ENCODE results near the gene PCGF5. TPM values are rescaled to one million over a fixed set of nuclear protein-coding genes. Genes with fewer than 3 reads are reported as not detected.
"Not testable (repeated sequence)": the region's sequence is repeated elsewhere in the genome, so short reads cannot be mapped to it uniquely, and the experiment has no call there.

Gene PCGF5
- polyA plus RNA-seq, 1 donor: 14.6 TPM

DNA sequence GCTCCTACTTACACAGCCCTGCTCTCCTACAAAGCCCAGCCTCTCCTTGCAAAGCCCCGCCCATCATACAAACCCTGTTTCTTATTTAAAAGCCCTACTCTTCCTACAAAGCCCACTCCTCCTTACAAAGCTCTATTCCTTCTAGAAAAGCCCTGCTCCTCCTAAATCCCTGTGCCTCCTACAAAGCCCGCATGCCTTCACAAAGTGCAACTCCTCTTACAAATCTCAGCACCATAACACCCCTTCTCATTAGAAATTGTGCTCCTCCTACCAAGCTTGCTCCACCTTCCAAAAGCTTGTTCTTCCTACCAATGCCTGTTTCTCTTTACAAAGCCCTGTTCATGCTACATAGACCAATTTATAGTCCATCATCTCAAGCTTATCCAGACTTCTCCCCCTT is 66.1 kb downstream of the PCGF5 start:
- no peak for DNase-seq (ENCODE audit: low read depth)

DNA sequence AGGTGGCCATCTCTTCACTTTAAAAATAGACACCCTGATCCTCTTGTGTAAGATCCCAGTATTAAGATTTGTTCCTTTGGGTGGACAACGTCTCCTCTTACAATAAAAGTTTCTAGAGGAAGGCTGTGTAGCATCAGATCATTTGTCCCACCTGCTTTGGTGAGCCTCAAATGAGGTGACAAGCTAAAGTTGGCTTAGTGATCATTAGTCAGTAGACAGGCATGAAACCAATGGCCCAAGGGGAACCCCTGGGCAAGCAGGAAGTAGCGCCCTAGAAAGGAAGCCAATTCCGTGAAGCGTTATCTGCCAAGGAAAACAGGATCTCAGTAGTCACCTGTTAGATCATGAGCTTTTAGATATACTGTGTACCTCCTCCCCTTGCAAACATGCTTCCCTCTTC is 66.8 kb downstream of the PCGF5 start:
- no peak for DNase-seq (ENCODE audit: low read depth)

DNA sequence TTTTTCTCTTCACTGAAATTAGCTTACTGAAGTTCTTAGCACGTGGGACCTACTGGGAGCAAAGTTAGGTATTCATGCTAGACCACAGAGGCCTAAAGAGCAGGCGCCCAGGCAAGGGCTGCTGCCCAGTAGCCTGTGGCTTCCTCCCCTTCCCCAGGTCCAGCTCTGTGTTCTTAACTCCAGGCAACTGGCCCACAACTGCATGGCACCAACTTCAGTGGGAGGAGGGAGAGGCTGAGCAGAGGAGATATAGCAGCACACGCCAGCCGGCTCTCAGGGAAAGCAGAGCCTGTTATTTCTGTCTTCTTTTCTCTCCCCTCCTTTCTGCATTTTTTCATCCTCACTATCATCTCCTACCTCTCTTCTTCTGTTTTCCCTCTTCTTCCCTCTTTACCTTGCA is 67.4 kb downstream of the PCGF5 start:
- no peak for DNase-seq (ENCODE audit: low read depth)

DNA sequence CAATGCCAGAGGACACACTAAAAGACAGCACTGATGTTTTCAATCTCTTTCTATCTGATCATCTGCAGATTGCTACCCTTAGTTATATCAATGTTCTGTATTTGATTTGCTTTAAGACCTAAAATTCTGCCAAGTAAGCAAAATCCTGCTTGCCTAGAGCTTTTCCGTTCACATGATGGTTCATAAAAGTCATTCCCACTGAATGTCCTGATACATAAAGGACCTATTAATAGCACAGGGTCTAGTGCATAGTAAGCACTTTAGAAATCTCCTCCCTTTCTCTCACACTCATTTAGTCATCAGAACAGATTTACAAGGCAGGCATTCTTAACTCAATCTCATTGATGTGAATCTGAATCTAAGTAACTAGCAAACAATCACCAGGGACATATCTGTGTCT is 68.8 kb downstream of the PCGF5 start:
- DNase-seq (ENCODE audit: low read depth): no peak

DNA sequence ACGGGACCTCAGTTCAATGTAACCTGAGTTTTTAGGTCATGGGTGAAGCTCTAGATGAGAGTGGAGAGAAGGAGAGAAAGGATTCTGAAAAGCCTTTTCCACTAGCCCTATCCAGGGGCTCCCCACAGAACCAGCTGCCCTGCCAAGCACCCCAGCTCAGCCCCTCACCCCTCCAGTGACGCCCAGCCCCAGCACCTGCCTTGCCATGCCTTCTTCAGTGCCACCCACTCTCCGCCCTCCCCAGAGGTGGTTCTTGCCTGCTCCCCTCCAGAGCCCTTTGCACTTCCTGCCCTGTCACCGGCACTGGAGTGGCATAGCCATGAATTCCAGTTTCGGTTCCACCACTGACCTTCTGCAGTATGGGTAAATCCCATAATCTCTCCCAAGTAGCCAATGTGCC is 70.1 kb downstream of the PCGF5 start:
- no peak for DNase-seq (ENCODE audit: low read depth)

DNA sequence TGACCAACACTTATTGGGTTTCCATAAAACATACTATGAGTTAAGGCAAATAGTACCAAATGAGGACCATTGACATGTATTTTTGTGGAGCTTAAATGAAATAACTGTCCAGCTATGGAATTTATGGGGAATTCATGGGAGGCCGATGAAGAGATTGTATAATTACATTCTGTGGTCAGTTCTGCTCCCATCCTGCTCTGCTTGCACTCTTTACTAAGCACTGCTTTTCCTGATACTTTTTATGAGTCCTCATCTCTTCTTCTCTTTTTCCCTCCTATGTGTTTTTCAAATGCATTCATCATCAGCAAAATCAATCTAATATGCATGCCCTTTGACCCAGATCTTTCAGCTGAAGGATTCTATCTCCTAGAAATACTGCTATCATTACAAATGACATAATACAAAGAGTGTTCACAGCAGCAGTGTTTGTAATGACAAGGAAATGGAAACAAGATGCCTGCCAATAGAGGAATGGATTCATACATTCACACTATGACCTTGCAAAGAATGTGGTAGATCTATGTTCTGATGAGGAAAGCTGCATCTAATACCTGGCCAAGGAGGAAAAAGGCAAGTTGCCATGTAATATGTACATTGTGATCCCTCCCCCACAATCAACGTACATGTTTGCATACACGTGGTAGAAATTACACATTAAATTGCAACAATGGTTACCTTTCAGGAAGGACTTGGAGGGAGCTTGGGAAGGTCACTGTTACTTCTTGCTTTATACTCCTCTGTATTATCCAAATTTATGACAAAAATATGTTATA is 73.9 kb downstream of the PCGF5 start:
- DNase-seq (ENCODE audit: low read depth): no peak

- no peak for DNase-seq (ENCODE audit: low read depth)
Observed at GRCh38 chr10:91295346-91295745, 74.9 kb downstream of the PCGF5 start.

GRCh38 chr10:91296471-91296870 is 76.0 kb downstream of the PCGF5 start:
- DNase-seq (ENCODE audit: low read depth): no peak

DNA sequence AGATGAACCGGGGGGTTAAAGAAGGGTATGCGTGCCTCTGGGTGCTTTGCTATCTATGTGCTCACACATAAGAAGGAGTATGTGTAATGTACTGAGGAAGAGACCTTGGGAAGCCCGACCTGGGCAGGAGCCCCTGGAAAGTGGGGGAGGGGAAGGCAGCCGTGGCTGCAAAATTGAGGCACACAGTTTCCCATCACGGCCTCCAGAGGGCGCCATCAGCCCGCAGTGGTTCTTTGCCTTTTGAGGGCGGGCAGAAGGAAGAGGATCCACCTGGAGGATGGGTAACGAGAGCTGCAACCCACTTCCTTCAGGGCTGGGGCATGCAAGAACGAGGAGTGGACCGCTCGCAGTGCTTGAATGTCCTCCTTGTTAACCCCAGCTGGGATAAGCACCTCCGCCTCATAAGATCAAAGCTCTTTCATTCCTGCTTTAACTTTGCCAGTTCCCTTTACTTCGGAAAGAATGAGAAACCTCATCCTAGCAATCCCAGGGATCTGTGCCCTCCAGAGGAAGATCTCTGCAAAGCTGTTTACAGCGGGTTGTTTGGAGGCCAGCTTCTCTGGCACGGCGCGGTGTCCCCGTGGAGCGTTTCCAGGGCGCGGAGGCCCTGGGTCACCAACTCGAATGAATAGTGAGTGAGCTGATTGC is 77.9 kb downstream of the PCGF5 start:
- no peak for DNase-seq (ENCODE audit: low read depth)

DNA sequence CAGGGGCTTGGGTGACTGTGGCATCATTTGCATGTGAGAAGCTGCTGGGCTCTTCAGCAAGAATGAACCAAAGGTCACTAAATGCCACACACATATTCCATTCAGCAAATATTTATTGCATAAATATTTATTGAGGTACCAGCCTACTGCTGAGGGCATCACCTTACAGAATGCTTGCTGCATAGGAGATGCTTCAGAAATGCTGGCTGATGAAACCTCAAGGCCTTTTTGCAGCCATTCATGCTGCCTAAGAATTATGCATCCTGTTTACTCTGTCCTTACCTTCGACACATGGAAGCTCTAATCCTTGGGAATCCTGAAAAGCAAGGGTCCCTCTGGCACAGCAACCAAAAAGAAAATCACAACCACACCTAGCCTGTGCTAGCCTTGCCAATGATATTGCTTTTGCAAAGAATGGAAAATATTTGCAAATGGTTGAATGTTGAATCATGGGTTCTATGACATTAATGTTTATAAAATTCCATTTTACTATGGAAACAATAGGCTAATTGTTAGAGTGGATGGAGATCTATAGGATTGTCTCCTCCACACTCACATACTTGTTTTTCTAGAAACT is 79.6 kb downstream of the PCGF5 start:
- no peak for DNase-seq (ENCODE audit: low read depth)

DNA sequence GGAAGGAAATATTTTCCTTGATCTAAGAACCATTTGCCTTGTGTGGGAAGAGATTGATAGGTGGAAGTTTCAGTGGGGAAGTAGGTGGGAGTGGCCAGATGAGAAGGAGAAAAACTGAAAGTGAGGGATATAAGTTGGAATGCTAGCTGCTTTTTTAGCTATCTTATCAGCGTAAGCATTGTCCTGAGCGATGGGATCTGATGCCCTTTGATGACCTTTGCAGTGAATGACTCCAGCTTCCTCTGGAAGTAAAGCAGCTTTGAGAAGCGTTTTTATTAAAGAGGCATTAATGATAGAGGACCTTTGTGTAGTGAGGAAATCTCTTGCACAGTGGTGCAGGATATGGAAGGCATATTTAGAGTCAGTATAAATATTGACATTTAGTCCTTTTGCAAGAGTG is 82.5 kb downstream of the PCGF5 start:
- not testable (repeated sequence) for DNase-seq (ENCODE audit: low read depth)

DNA sequence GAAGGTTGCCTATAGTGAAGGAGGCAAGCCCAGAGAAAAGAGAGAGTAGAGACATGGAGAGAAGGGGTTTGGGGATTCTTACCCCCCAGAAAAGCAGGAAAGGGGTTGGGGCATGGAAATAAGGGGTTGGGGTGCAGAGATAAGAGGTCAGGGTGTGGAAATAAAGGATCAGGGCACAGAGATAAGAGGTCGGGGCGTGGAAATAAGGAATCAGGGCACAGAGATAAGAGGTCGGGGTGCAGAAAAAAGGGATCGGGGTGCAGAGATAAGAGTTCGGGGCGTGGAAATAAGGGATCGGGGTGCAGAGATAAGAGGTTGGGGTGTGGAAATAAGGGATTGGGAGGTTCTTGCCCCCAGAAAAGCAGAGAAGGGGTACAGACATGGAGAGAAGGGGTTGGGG is 85.5 kb downstream of the PCGF5 start:
- not testable (repeated sequence) for DNase-seq (ENCODE audit: low read depth)

DNA sequence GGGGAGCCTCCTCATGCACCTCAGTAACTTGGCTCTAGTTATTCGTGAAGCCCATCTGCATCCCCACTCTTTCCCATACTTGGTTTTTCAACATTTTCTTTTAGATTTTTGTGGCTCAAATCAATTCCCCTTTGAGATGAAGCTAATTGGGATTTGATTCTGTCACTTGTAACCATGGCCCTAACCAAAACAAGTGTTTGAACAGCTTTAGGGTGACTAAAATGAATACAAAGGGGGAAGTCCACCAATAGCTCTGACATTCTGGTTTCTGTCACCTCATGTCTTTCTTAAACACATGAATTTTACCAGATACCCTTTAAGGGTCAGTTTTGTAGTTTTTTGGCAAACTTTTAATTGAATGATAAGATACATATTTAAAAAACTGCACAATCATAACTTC is 87.0 kb downstream of the PCGF5 start:
- DNase-seq (ENCODE audit: low read depth): no peak

DNA sequence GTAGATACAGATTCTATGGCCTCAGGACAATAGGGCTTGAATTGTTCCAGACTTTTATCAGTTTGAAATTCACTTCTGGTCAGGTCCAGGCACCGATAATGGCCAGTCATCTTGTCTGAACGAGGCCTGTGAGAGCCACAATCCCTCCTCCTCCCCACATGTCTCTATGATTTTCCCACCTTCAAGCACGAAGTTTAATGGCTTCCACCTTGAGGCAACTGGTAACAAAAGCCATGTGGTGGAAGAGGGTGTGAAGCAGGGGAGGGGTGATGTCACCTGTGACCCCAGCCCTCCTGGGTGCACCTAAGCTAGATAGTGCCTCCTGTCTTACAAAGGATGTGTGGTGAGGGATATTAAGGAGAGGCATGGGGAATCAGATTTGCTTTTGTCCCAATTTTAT is 89.2 kb downstream of the PCGF5 start:
- DNase-seq (ENCODE audit: low read depth): no peak

DNA sequence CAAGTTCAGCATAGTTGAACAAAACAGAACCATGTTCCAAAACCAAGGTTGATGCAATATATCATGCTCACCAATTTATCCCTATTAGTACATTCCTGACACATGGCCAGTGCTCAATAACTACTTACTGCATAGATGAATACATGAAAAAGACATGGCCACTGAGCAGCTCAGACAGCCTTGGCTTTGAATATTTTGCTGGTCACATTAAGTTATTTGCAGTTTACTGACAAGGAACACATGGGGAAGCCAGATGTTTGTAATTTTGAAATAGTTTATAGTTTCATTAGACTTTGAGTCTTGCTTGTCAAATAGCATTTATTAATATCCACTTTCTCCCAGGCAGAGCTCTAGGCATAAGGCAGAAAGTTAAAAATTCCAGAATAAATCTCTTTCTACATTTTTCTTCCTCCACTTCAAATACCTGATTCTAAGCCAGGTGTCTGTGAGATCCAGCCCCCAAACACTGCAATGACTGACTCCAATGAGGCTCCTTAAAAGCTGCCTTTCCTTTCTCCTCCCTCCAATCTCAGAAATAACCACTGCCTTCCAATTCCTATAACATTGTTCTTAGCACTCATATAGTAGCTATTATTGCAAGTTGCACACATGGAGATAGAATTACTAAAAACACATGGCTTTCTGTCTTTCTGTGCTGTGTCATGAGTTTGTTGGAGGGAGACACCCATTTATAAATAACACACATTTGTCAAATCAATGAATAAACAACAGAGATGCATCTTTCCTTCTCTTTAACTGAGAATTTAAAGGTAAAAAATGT is 91.3 kb downstream of the PCGF5 start:
- no peak for DNase-seq (ENCODE audit: low read depth)

GRCh38 chr10:91312382-91312733 is 91.9 kb downstream of the PCGF5 start:
- no peak for DNase-seq (ENCODE audit: low read depth)

GRCh38 chr10:91313796-91314485 is 93.5 kb downstream of the PCGF5 start:
- DNase-seq (ENCODE audit: low read depth): no peak

DNA sequence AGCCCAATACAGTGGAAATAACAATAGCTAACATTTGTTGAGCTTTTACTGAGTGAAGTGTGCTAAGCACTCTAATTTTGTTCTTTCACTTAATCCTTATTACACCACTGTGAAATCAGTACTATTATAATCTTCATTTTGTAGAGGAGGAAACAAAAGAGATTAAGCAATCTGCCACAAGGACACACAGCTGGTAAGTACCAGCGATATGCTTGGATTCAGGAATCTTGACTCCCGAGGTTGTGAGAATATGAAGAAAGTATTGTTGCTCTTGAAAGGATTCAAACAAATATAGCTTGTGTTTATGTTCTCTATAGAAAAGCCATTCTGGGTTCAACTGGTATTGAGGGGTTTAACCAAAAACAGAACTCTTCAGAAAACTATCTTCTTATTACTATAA is 96.0 kb downstream of the PCGF5 start:
- no peak for DNase-seq (ENCODE audit: low read depth)

DNA sequence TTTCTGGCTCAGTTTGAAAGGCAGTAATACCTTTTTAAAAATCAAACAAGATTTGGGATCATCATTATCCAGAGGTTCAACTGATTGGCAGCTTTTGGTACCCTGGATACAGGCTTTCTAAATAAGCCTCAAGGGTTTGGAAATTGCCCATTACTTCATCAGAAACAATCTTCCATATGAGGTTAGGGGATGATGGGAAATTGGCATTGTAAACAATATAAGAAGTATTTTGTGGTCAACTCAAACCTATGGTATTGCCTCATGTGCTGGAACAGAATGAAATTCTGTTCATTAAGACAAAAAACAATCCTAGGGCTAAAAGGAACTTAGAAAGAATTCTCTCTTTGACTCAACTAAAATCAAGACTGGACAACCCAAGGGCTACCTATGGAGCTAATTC is 97.1 kb downstream of the PCGF5 start:
- no peak for DNase-seq (ENCODE audit: low read depth)

- no peak for DNase-seq (ENCODE audit: low read depth)
Observed at GRCh38 chr10:91319336-91319735, 98.9 kb downstream of the PCGF5 start.

GRCh38 chr10:91323293-91323905 is 102.9 kb downstream of the PCGF5 start:
- not testable (repeated sequence) for DNase-seq (ENCODE audit: low read depth)

Measured in forelimb muscle (tissue), 1 donor.